Myocyte (in vitro differentiated cells): ENCODE measurements around the gene SCARF1. TPM values are rescaled to one million over a fixed set of nuclear protein-coding genes. Genes with fewer than 3 reads are reported as not detected.

Experiments
- DNase-seq: peaks from one replicate; pipeline ENCODE4 v3.0.0-alpha.2; 2012; ENCODE audit warnings: low read depth
- total RNA-seq: library from RNA; depleted of rRNA; stranded (reverse); fragments of >200 nt; gene quantifications from 2 replicates; pipeline ENCODE4 v1.2.3, GENCODE V29; 2014

Gene SCARF1
- total RNA-seq, 1 donor from 2014 or later: 0.19 TPM

GRCh38 chr17:1629504-1630310 lies 15.8 kb downstream of the SCARF1 start:
- DNase-seq: peak; percentile 68

- DNase-seq: peak; percentile 97
Observed at GRCh38 chr17:1628856-1629503, 16.6 kb downstream of the SCARF1 start.

- peak; percentile 86 for DNase-seq
Observed at GRCh38 chr17:1627982-1628855, 17.3 kb downstream of the SCARF1 start, which contains the start of gene SLC43A2. Gene SLC43A2 (minus strand): TSS chr17:1628834. CDS start chr17:1627874, 960 bp downstream.

GRCh38 chr17:1627182-1627981 lies 18.1 kb downstream of the SCARF1 start:
- DNase-seq: no peak

GRCh38 chr17:1626333-1626732 lies 19.2 kb downstream of the SCARF1 start:
- no peak for DNase-seq

- no peak for DNase-seq
Observed at GRCh38 chr17:1625581-1625980, 20.0 kb downstream of the SCARF1 start.

- DNase-seq: no peak
Observed at GRCh38 chr17:1625053-1625452, 20.5 kb downstream of the SCARF1 start.

- no peak for DNase-seq
Observed at GRCh38 chr17:1624650-1625049, 20.9 kb downstream of the SCARF1 start.

GRCh38 chr17:1623057-1623630 lies 22.4 kb downstream of the SCARF1 start:
- no peak for DNase-seq

- DNase-seq: no peak
Observed at GRCh38 chr17:1621273-1621954, 24.1 kb downstream of the SCARF1 start.

- DNase-seq: no peak
Observed at GRCh38 chr17:1620486-1620885, 25.0 kb downstream of the SCARF1 start.

- no peak for DNase-seq
Observed at GRCh38 chr17:1617620-1618174, 27.8 kb downstream of the SCARF1 start.

GRCh38 chr17:1616101-1616500 lies 29.4 kb downstream of the SCARF1 start:
- no peak for DNase-seq

- no peak for DNase-seq
Observed at GRCh38 chr17:1612400-1612799, 33.1 kb downstream of the SCARF1 start.

GRCh38 chr17:1611715-1612114 lies 33.8 kb downstream of the SCARF1 start:
- no peak for DNase-seq

- no peak for DNase-seq
Observed at GRCh38 chr17:1608676-1609075, 36.9 kb downstream of the SCARF1 start.

GRCh38 chr17:1607971-1608320 lies 37.6 kb downstream of the SCARF1 start:
- DNase-seq: no peak

- DNase-seq: no peak
Observed at GRCh38 chr17:1606352-1606985, 39.1 kb downstream of the SCARF1 start.

- no peak for DNase-seq
Observed at GRCh38 chr17:1605681-1606351, 39.7 kb downstream of the SCARF1 start.
